C4-2B (cell line): ENCODE results near the gene PRKCA.

ENCODE experiments used
- CTCF ChIP-seq: fragments of 450-650 bp; conservative IDR thresholded peaks from 2 replicates; pipeline ENCODE4 v1.5.1; 2017; ENCODE audit warnings: mild to moderate bottlenecking
- ZFX ChIP-seq: fragments of 450-650 bp; IDR thresholded peaks from 2 replicates; pipeline ENCODE4 v1.6.1; 2017

GRCh38 chr17:66778531-66779236 is 476.3 kb downstream of the PRKCA start:
- TF ChIP-seq CTCF: no peak
- TF ChIP-seq ZFX: no peak
